ENCODE measurements around the gene MIA3. TPM values are rescaled to one million over a fixed set of nuclear protein-coding genes. Genes with fewer than 3 reads are reported as not detected.

The MIA3 gene
- total RNA-seq, 4 donors from 2014 or later = 29.9 to 62.3 (median 46.1) TPM

DNA sequence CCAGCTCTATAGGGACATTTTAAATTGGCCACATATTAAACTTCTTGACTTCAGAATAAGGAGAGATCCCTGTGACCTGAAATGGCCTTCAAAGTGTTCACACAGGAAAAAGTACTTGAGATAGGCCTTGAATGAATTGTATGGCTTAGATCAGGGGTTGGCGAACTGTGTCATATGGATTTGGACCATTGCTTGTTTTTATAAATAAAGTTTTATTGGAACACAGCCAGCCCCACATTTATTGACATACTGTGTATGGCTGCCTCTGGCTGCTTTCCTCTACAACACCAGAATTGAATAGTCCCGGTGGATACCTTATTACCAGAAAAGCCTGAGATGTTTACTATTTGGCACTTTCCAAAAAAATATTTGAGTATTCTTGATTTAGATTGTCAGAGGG, 98.5 kb downstream of the MIA3 start:
- H3K36me3 ChIP-seq = peaks cover 54% of the 10 kb centered on the region
- WGBS = 93% methylated on average over 2 of the region's 2 CpGs
- DNase-seq (ENCODE audit: low spot score in 2 of 2) = no peak
- no peaks in the 10 kb centered on the region for H3K9me3 ChIP-seq
- no peak overlapping the region for H3K27ac ChIP-seq
- TF ChIP-seq EP300 (IDR thresholded peaks at IDR 0.05) = no peak
- no peak for TF ChIP-seq POLR2AphosphoS5 (IDR thresholded peaks at IDR 0.05)
- TF ChIP-seq POLR2A (IDR thresholded peaks at IDR 0.05) = no peak
- TF ChIP-seq, protein P1, sequence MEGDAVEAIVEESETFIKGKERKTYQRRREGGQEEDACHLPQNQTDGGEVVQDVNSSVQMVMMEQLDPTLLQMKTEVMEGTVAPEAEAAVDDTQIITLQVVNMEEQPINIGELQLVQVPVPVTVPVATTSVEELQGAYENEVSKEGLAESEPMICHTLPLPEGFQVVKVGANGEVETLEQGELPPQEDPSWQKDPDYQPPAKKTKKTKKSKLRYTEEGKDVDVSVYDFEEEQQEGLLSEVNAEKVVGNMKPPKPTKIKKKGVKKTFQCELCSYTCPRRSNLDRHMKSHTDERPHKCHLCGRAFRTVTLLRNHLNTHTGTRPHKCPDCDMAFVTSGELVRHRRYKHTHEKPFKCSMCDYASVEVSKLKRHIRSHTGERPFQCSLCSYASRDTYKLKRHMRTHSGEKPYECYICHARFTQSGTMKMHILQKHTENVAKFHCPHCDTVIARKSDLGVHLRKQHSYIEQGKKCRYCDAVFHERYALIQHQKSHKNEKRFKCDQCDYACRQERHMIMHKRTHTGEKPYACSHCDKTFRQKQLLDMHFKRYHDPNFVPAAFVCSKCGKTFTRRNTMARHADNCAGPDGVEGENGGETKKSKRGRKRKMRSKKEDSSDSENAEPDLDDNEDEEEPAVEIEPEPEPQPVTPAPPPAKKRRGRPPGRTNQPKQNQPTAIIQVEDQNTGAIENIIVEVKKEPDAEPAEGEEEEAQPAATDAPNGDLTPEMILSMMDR (IDR thresholded peaks at IDR 0.05) = no peak
- H3K4me3 ChIP-seq = no peak overlapping the region
- peaks cover 13% of the 10 kb centered on the region for H3K4me1 ChIP-seq
- no peaks in the 10 kb centered on the region for H3K27me3 ChIP-seq

Other genes with a start within 250 kb of the MIA3 start
- gene HHIPL2, start 70.0 kb upstream of the MIA3 start, total RNA-seq = under 1 TPM in 1 of 4 donors, not detected in 3; 0.32 TPM
- gene TAF1A, start 28.2 kb upstream of the MIA3 start, total RNA-seq = 1 to 10 TPM; 1.3 to 3.9 (median 2.5) TPM
- 10 to 100 TPM; 27.1 to 31.3 (median 29.1) TPM for gene AIDA, start 94.4 kb downstream of the MIA3 start, total RNA-seq
- gene BROX, start 94.5 kb downstream of the MIA3 start, total RNA-seq = 10 to 100 TPM; 41.8 to 57.8 (median 53.8) TPM
- 1 to 10 TPM in 1 of 4 donors, not detected in 3; 2.0 TPM for gene FAM177B, start 119.1 kb downstream of the MIA3 start, total RNA-seq
- 10 to 100 TPM in 2 of 4 donors, 1 to 10 TPM in 2; 8.3 to 20.9 (median 14.9) TPM for gene DISP1, start 196.9 kb downstream of the MIA3 start, total RNA-seq